ENCODE data around the gene TAOK1.

GRCh38 chr17:29595107-29595942 lies 205.2 kb downstream of the TAOK1 start:
- TF ChIP-seq CTCF (IDR thresholded peaks at IDR 0.05; ENCODE audit: poor library complexity) (no peak), EZH2 (IDR thresholded peaks at IDR 0.05; ENCODE audit: borderline replicate concordance) (no peak)

All from hepatocyte (in vitro differentiated cells).